B cell (primary cell): ENCODE results near the gene TAF1B. TPM values are rescaled to one million over a fixed set of nuclear protein-coding genes. Genes with fewer than 3 reads are reported as not detected.

Source experiments
- ATAC-seq: fragments of 200-7000 bp; cut with Tn5 transposase; one replicate; pipeline ENCODE4 v1.10.0; 2021; ENCODE audit warnings: low read depth, mild to moderate bottlenecking, moderate number of reproducible peaks, moderate library complexity
- CTCF ChIA-PET: fragments of 350-600 bp; sonication (Branson Sonifier 250); formaldehyde crosslinking; loops from one replicate; lab custom pipeline; 2021; ENCODE audit warnings: antibody characterized with exemption, inconsistent platforms; lab: Charles Lee
- POLR2A ChIA-PET: fragments of 350-600 bp; sonication (Branson Sonifier 250); formaldehyde crosslinking; loops from one replicate; lab custom pipeline; 2021; ENCODE audit warnings: antibody characterized with exemption; lab: Charles Lee
- DNase-seq: peaks from one replicate; pipeline ENCODE4 v3.0.0; 2013
- H2AFZ ChIP-seq: 2 replicates; pipeline ENCODE4 v1.6.1; 2012; ENCODE audit warnings: mild to moderate bottlenecking, low read depth, low read length; ENCODE audit not compliant: insufficient read depth, poor library complexity, severe bottlenecking
- H3K27ac ChIP-seq, 2 donors: 1 replicate in 1 of 2; 2 replicates in 1 of 2; pipeline ENCODE4 v1.5.1; 2012 to 2013; ENCODE audit warnings: low read length in 2 of 2, mild to moderate bottlenecking in 2 of 2, moderate library complexity in 1 of 2
- H3K27me3 ChIP-seq, 4 experiments: fragments of 200-600 bp in 1 of 4; sonication (generic) in 1 of 4; replicated peaks in 1 of 4; 1 replicate in 2 of 4; 2 replicates in 2 of 4; pipeline versions ENCODE4 v1.6.1 to v1.7.0; 2013 to 2016; ENCODE audit warnings: low read length in 3 of 4, mild to moderate bottlenecking in 2 of 4, mixed read lengths in 1 of 4, moderate library complexity in 1 of 4; ENCODE audit not compliant: insufficient read depth in 4 of 4, control insufficient read depth in 3 of 4; ENCODE audit errors: control extremely low read depth in 1 of 4
- H3K36me3 ChIP-seq, 2 experiments: replicated peaks in 1 of 2; 1 replicate in 1 of 2; 2 replicates in 1 of 2; pipeline versions ENCODE4 v1.6.1 to v1.7.1; 2013; ENCODE audit warnings: low read length in 1 of 2; ENCODE audit not compliant: insufficient read depth in 2 of 2, control insufficient read depth in 1 of 2; ENCODE audit errors: control extremely low read depth in 1 of 2, extremely low read depth in 1 of 2
- H3K4me1 ChIP-seq, 2 donors: fragments of 200-600 bp in 1 of 2; sonication (generic) in 1 of 2; 1 replicate in 1 of 2; 2 replicates in 1 of 2; pipeline versions ENCODE4 v1.5.1 to v1.6.1; 2013 to 2017; ENCODE audit warnings: low read length in 2 of 2; ENCODE audit not compliant: control insufficient read depth in 2 of 2, insufficient read depth in 2 of 2
- H3K4me2 ChIP-seq: replicated peaks from 2 replicates; pipeline ENCODE3; 2012; ENCODE audit warnings: mild to moderate bottlenecking, low read depth, low read length; ENCODE audit not compliant: poor library complexity, severe bottlenecking
- H3K4me3 ChIP-seq, 5 experiments: fragments of 200-600 bp in 1 of 5; sonication (generic) in 1 of 5; 1 replicate in 3 of 5; 2 replicates in 2 of 5; pipeline versions ENCODE4 v1.5.1 to v1.7.0; 2011 to 2016; ENCODE audit warnings: low read length in 4 of 5, mild to moderate bottlenecking in 4 of 5, low read depth in 2 of 5, control low read depth in 1 of 5, moderate library complexity in 1 of 5; ENCODE audit not compliant: insufficient read depth in 1 of 5; ENCODE audit errors: control extremely low read depth in 1 of 5, extremely low read depth in 1 of 5
- H3K79me2 ChIP-seq: fragments of 200-600 bp; sonication (generic); one replicate; pipeline ENCODE4 v1.6.0; 2016; ENCODE audit warnings: low read length; ENCODE audit not compliant: control insufficient read depth, insufficient read depth
- H3K9ac ChIP-seq: fragments of 200-600 bp; sonication (generic); 2 replicates; pipeline ENCODE4 v1.6.1; 2017; ENCODE audit warnings: mild to moderate bottlenecking, low read length, moderate library complexity
- H3K9me3 ChIP-seq, 3 donors: one replicate each; pipeline versions ENCODE4 v1.6.1 to v1.7.1; 2013; ENCODE audit warnings: low read length in 2 of 3; ENCODE audit not compliant: control insufficient read depth in 2 of 3, insufficient read depth in 1 of 3; ENCODE audit errors: control extremely low read depth in 1 of 3
- H4K20me1 ChIP-seq: 2 replicates; pipeline ENCODE4 v1.6.0; 2012; ENCODE audit warnings: mild to moderate bottlenecking, low read length; ENCODE audit not compliant: insufficient read depth, control insufficient read depth, poor library complexity, severe bottlenecking
- H3K27ac Mint-ChIP-seq: one replicate; pipeline ENCODE4 v1.8.0; 2021; ENCODE audit warnings: mixed read lengths
- H3K27me3 Mint-ChIP-seq: one replicate; pipeline ENCODE4 v1.8.0; 2021; ENCODE audit warnings: mixed read lengths
- H3K4me1 Mint-ChIP-seq: one replicate; pipeline ENCODE4 v1.8.0; 2021; ENCODE audit warnings: mixed read lengths
- H3K4me3 Mint-ChIP-seq: one replicate; pipeline ENCODE4 v1.8.0; 2021; ENCODE audit warnings: mixed read lengths
- H3K9me3 Mint-ChIP-seq: one replicate; pipeline ENCODE4 v1.8.0; 2022; ENCODE audit warnings: mixed read lengths; ENCODE audit not compliant: insufficient read depth
- CTCF ChIP-seq: fragments of 200-600 bp; IDR thresholded peaks from one replicate; pipeline ENCODE4 v1.8.0; 2022; ENCODE audit warnings: antibody characterized with exemption, mild to moderate bottlenecking
- EZH2 ChIP-seq: IDR thresholded peaks from 2 replicates; pipeline ENCODE4 v1.6.1; 2012; ENCODE audit warnings: borderline replicate concordance, low read depth, mild to moderate bottlenecking, moderate library complexity, low read length; ENCODE audit not compliant: insufficient read depth, poor library complexity, severe bottlenecking
- WGBS: methylation state at CpG from one replicate; pipeline ENCODE4 v1.1.5; 2013; ENCODE audit warnings: missing lambda C conversion rate; ENCODE audit not compliant: insufficient coverage; 5-methylcytosine and 5-hydroxymethylcytosine counted together
- intact Hi-C: fragments of 100-400 bp; cut with micrococcal nuclease; formaldehyde crosslinking; loops from one replicate; pipeline ENCODE4 v1.10.0; 2022
- polyA plus RNA-seq: library from polyadenylated mRNA; depleted of rRNA; stranded (reverse); fragments of >200 nt; gene quantifications from 2 replicates; pipeline ENCODE4 v1.2.3, GENCODE V29; 2012
- total RNA-seq, 2 donors: library from RNA; stranded (reverse); fragments of 120-200 nt in 1 of 2; gene quantifications; 1 replicate in 1 of 2; 2 replicates in 1 of 2; pipeline versions ENCODE4 v1.2.3 to v1.2.4, GENCODE V29; 2013 to 2022

TAF1B gene
- total and polyA plus RNA-seq, 2 donors (not counting 1 experiment from before 2014, with no cell fraction given): 4.5 to 25.5 TPM

GRCh38 chr2:9972621-9973479, 129.6 kb downstream of the TAF1B start:
- no peak overlapping the region for H3K27ac Mint-ChIP-seq
- POLR2A ChIA-PET: no interaction called here
- H3K27me3 Mint-ChIP-seq: peaks cover 14% of the 10 kb centered on the region
- Histone ChIP-seq H3K9ac (no peak overlapping the region), H3K27ac (no peak overlapping the region), H3K36me3 (no peaks in the 10 kb centered on the region), H3K4me1 (peaks cover 1 to 2% of the 10 kb centered on the region in 2 donors), H3K27me3 (peaks cover 0 to 7% (median 0%) of the 10 kb centered on the region in 4 experiments), H3K79me2 (no peaks in the 10 kb centered on the region), H3K4me3 (no peak overlapping the region), H3K4me2 (no peak overlapping the region), H4K20me1 (no peaks in the 10 kb centered on the region), H3K9me3 (peaks cover 0 to 6% (median 0%) of the 10 kb centered on the region in 3 donors), H2AFZ (no peak overlapping the region)
- DNase-seq: no peak
- ATAC-seq: no peak
- peaks cover 4% of the 10 kb centered on the region for H3K4me1 Mint-ChIP-seq
- CTCF ChIA-PET: interaction anchor here (2.0 to 2.6 kb wide), 2 partner anchors 11 to 12 kb away, joined by 11 to 21 read pairs; no protein-coding TSS in a partner anchor
- whole genome bisulfite sequencing: 92% methylated on average over 9 of the region's 13 CpGs
- H3K9me3 Mint-ChIP-seq: no peaks in the 10 kb centered on the region
- TF ChIP-seq CTCF: no peak
- H3K4me3 Mint-ChIP-seq: no peak overlapping the region
- intact Hi-C loops: no loop called here

- Histone ChIP-seq H3K4me3 (no peak overlapping the region), H3K79me2 (no peaks in the 10 kb centered on the region), H2AFZ (no peak overlapping the region), H4K20me1 (no peaks in the 10 kb centered on the region), H3K4me1 (no peaks in the 10 kb centered on the region), H3K4me2 (no peak overlapping the region), H3K9me3 (peaks cover 0 to 7% (median 0%) of the 10 kb centered on the region in 3 donors), H3K27me3 (peaks cover 0 to 9% (median 2%) of the 10 kb centered on the region in 4 experiments), H3K27ac (no peak overlapping the region), H3K36me3 (no peaks in the 10 kb centered on the region), H3K9ac (no peak overlapping the region)
- no peak for ATAC-seq
- 90% methylated on average over 2 of the region's 6 CpGs for WGBS
- H3K27me3 Mint-ChIP-seq: peaks cover 20% of the 10 kb centered on the region
- POLR2A ChIA-PET: no interaction called here
- H3K4me1 Mint-ChIP-seq: no peaks in the 10 kb centered on the region
- no peak for TF ChIP-seq EZH2
- TF ChIP-seq CTCF: no peak
- H3K27ac Mint-ChIP-seq: no peak overlapping the region
- no peaks in the 10 kb centered on the region for H3K9me3 Mint-ChIP-seq
- intact Hi-C loops: no loop called here
- CTCF ChIA-PET: interaction anchor here (2.6 kb wide), 1 partner anchor 11 kb away, joined by 11 read pairs; no protein-coding TSS in a partner anchor
- no peak overlapping the region for H3K4me3 Mint-ChIP-seq
- DNase-seq: no peak
Measured at GRCh38 chr2:9973690-9974089, 130.4 kb downstream of the TAF1B start.
